T-cell (primary cell): ENCODE results near the gene TNFSF9. TPM values are rescaled to one million over a fixed set of nuclear protein-coding genes. Genes with fewer than 3 reads are reported as not detected.

Experiments
- ATAC-seq, 4 experiments: fragments of 200-7000 bp in 3 of 4; fragments of 150-1000 bp in 1 of 4; cut with Tn5 transposase; replicated peaks in 1 of 4; 1 replicate in 3 of 4; 2 replicates in 1 of 4; pipeline ENCODE4 v1.10.0; 2021; ENCODE audit warnings: moderate library complexity in 3 of 4, mild to moderate bottlenecking in 2 of 4, moderate number of reproducible peaks in 1 of 4
- CTCF ChIA-PET, 2 donors: fragments of 300-600 bp; sonication (Branson Sonifier 250); formaldehyde crosslinking; loops; one replicate each; lab custom pipeline; 2022; ENCODE audit warnings: antibody characterized with exemption in 2 of 2; lab: Charles Lee
- POLR2A ChIA-PET, 2 donors: fragments of 300-600 bp; sonication (Branson Sonifier 250); formaldehyde crosslinking; loops; one replicate each; lab custom pipeline; 2022; ENCODE audit warnings: antibody characterized with exemption in 2 of 2; lab: Charles Lee
- DNase-seq, 35 experiments: peaks; one replicate each; pipeline versions ENCODE4 v3.0.0 to v3.0.0-alpha.2; 2013 to 2023
- H3K27ac ChIP-seq: one replicate; pipeline ENCODE4 v1.5.1; 2013; ENCODE audit warnings: low read length
- H3K27me3 ChIP-seq, 2 experiments: replicated peaks in 1 of 2; 1 replicate in 1 of 2; 2 replicates in 1 of 2; pipeline versions ENCODE4 v1.6.1 to v1.7.0; 2013; ENCODE audit warnings: low read length in 1 of 2, mixed read lengths in 1 of 2; ENCODE audit not compliant: control insufficient read depth in 2 of 2, insufficient read depth in 2 of 2; ENCODE audit errors: extremely low read depth in 1 of 2
- H3K36me3 ChIP-seq, 2 donors: 1 replicate in 1 of 2; 2 replicates in 1 of 2; pipeline versions ENCODE4 v1.6.1 to v1.7.0; 2013; ENCODE audit warnings: low read length in 1 of 2; ENCODE audit not compliant: control insufficient read depth in 2 of 2, insufficient read depth in 1 of 2; ENCODE audit errors: extremely low read depth in 1 of 2
- H3K4me1 ChIP-seq, 2 experiments: 1 replicate in 1 of 2; 2 replicates in 1 of 2; pipeline versions ENCODE4 v1.6.1 to v1.7.0; 2013; ENCODE audit warnings: low read length in 2 of 2, mixed read lengths in 1 of 2; ENCODE audit not compliant: insufficient read depth in 2 of 2, control insufficient read depth in 1 of 2; ENCODE audit errors: extremely low read depth in 1 of 2
- H3K4me3 ChIP-seq, 2 donors: 1 replicate in 1 of 2; 2 replicates in 1 of 2; pipeline versions ENCODE4 v1.5.1 to v1.7.0; 2013; ENCODE audit warnings: mild to moderate bottlenecking in 2 of 2, low read length in 1 of 2, moderate library complexity in 1 of 2; ENCODE audit not compliant: control insufficient read depth in 1 of 2; ENCODE audit errors: extremely low read depth in 1 of 2
- H3K9me3 ChIP-seq: 2 replicates; pipeline ENCODE4 v1.7.0; 2013
- H3K27ac Mint-ChIP-seq, 2 donors: one replicate each; pipeline ENCODE4 v1.8.0; 2020 to 2021; ENCODE audit warnings: mild to moderate bottlenecking in 2 of 2, mixed read lengths in 2 of 2
- H3K27me3 Mint-ChIP-seq, 2 donors: one replicate each; pipeline ENCODE4 v1.8.0; 2021 to 2022; ENCODE audit warnings: mixed read lengths in 2 of 2
- H3K36me3 Mint-ChIP-seq: one replicate; pipeline ENCODE4 v1.8.0; 2021; ENCODE audit warnings: mixed read lengths
- H3K4me1 Mint-ChIP-seq, 3 donors: one replicate each; pipeline ENCODE4 v1.8.0; 2020 to 2022; ENCODE audit warnings: mixed read lengths in 3 of 3, mild to moderate bottlenecking in 1 of 3
- H3K4me3 Mint-ChIP-seq, 3 donors: one replicate each; pipeline ENCODE4 v1.8.0; 2020 to 2022; ENCODE audit warnings: mild to moderate bottlenecking in 3 of 3, mixed read lengths in 3 of 3, moderate library complexity in 3 of 3
- H3K9me3 Mint-ChIP-seq, 3 donors: one replicate each; pipeline ENCODE4 v1.8.0; 2020 to 2022; ENCODE audit warnings: mixed read lengths in 3 of 3
- WGBS: methylation state at CpG from one replicate; pipeline ENCODE4 v1.1.5; 2013; ENCODE audit warnings: missing lambda C conversion rate; ENCODE audit not compliant: insufficient coverage; 5-methylcytosine and 5-hydroxymethylcytosine counted together
- total RNA-seq, 35 experiments: library from RNA in 6 of 35; stranded (reverse) in 6 of 35; fragments of 120-200 nt in 1 of 35; gene quantifications; one replicate each; pipeline versions ENCODE4 v1.2.1 to v1.2.4 and lab custom pipeline; 2013 to 2026

Gene TNFSF9
- total RNA-seq, 5 donors from 2014 or later (not counting 1 experiment from before 2014, with no cell fraction given): 1.3 to 6.0 (median 1.6) TPM

GRCh38 chr19:6484831-6485230 lies 46.0 kb upstream of the TNFSF9 start:
- Mint-ChIP-seq H3K9me3 (no peaks in the 10 kb centered on the region), H3K4me1 (peaks cover 43 to 44% (median 43%) of the 10 kb centered on the region in 3 donors), H3K27ac (no peak overlapping the region), H3K36me3 (no peaks in the 10 kb centered on the region), H3K4me3 (no peak overlapping the region), H3K27me3 (no peaks in the 10 kb centered on the region)
- POLR2A ChIA-PET: no interaction called here
- H3K9me3 ChIP-seq: no peaks in the 10 kb centered on the region
- no peak overlapping the region for H3K27ac ChIP-seq
- 100% methylated on average over 3 of the region's 7 CpGs for WGBS
- peaks cover 13 to 32% of the 10 kb centered on the region in 2 experiments for H3K4me1 ChIP-seq
- CTCF ChIA-PET: no interaction called here
- H3K4me3 ChIP-seq: no peak overlapping the region
- no peaks in the 10 kb centered on the region for H3K36me3 ChIP-seq
- H3K27me3 ChIP-seq: no peaks in the 10 kb centered on the region
- ATAC-seq (no peak), DNase-seq (no peak)

- WGBS: 30% methylated on average over 2 of the region's 15 CpGs
- ATAC-seq (peak; percentile 31 to 70 (median 62)), DNase-seq (peak in 1 of 35 experiments; percentile 38)
- Mint-ChIP-seq H3K36me3 (no peaks in the 10 kb centered on the region), H3K9me3 (peaks cover 0 to 9% (median 5%) of the 10 kb centered on the region in 3 donors), H3K4me3 (peak overlapping the region; percentile 55 to 74 (median 70)), H3K4me1 (peaks cover 8 to 13% (median 11%) of the 10 kb centered on the region in 3 donors), H3K27ac (peak overlapping the region; percentile 60 to 71), H3K27me3 (no peaks in the 10 kb centered on the region)
- ChIA-PET POLR2A (interaction anchor here in 1 of 2 donors (0.6 kb wide), 1 partner anchor 326 kb away, joined by 5 read pairs; no protein-coding TSS in a partner anchor), CTCF (no interaction called here)
- Histone ChIP-seq H3K27me3 (no peaks in the 10 kb centered on the region), H3K4me3 (peak overlapping the region in 1 of 2 donors; percentile 35), H3K9me3 (no peaks in the 10 kb centered on the region), H3K4me1 (peaks cover 0 to 14% of the 10 kb centered on the region in 2 experiments), H3K36me3 (no peaks in the 10 kb centered on the region), H3K27ac (peak overlapping the region; percentile 46)
Observed at GRCh38 chr19:6489278-6490061, 41.4 kb upstream of the TNFSF9 start.

GRCh38 chr19:6490134-6490533 lies 40.7 kb upstream of the TNFSF9 start:
- POLR2A ChIA-PET: interaction anchor here in 1 of 2 donors (0.6 kb wide), 1 partner anchor 325 kb away, joined by 5 read pairs; no protein-coding TSS in a partner anchor

GRCh38 chr19:6491802-6492592 lies 38.8 kb upstream of the TNFSF9 start:
- Mint-ChIP-seq H3K4me1 (peaks cover 8 to 13% (median 11%) of the 10 kb centered on the region in 3 donors), H3K4me3 (no peak overlapping the region), H3K9me3 (peaks cover 0 to 9% (median 5%) of the 10 kb centered on the region in 3 donors), H3K27ac (no peak overlapping the region), H3K27me3 (no peaks in the 10 kb centered on the region), H3K36me3 (no peaks in the 10 kb centered on the region)
- 86% methylated on average over 2 of the region's 4 CpGs for WGBS
- ChIA-PET CTCF (interaction anchor here in 1 of 2 donors (0.8 kb wide), 1 partner anchor 66 kb away, joined by 4 read pairs; no protein-coding TSS in a partner anchor), POLR2A (interaction anchor here in 1 of 2 donors (0.7 to 1.5 kb wide), 2 partner anchors 8 to 11 kb away, joined by 3 read pairs; partner anchors contain the start of gene DENND1C)
- H3K4me3 ChIP-seq: no peak overlapping the region
- no peaks in the 10 kb centered on the region for H3K36me3 ChIP-seq
- ATAC-seq (no peak), DNase-seq (no peak)
- peaks cover 0 to 14% of the 10 kb centered on the region in 2 experiments for H3K4me1 ChIP-seq
- no peaks in the 10 kb centered on the region for H3K27me3 ChIP-seq
- H3K27ac ChIP-seq: no peak overlapping the region
- H3K9me3 ChIP-seq: no peaks in the 10 kb centered on the region

More at GRCh38 chr19:6490134-6490533, 40.7 kb upstream of the TNFSF9 start:
- Histone ChIP-seq H3K27ac (peak overlapping the region; percentile 46), H3K9me3 (no peaks in the 10 kb centered on the region), H3K27me3 (no peaks in the 10 kb centered on the region), H3K36me3 (no peaks in the 10 kb centered on the region), H3K4me3 (peak overlapping the region in 1 of 2 donors; percentile 35), H3K4me1 (peaks cover 0 to 14% of the 10 kb centered on the region in 2 experiments)
- peaks cover 0 to 9% (median 5%) of the 10 kb centered on the region in 3 donors for H3K9me3 Mint-ChIP-seq
- no peaks in the 10 kb centered on the region for H3K36me3 Mint-ChIP-seq
- ATAC-seq (no peak), DNase-seq (no peak)
- H3K4me1 Mint-ChIP-seq: peaks cover 8 to 13% (median 11%) of the 10 kb centered on the region in 3 donors
- H3K27me3 Mint-ChIP-seq: no peaks in the 10 kb centered on the region
- WGBS: no CpG with 5 or more reads among the region's 2 CpGs
- peak overlapping the region; percentile 60 to 71 for H3K27ac Mint-ChIP-seq
- peak overlapping the region; percentile 55 to 74 (median 70) for H3K4me3 Mint-ChIP-seq
- CTCF ChIA-PET: no interaction called here

GRCh38 chr19:6494438-6495036 lies 36.3 kb upstream of the TNFSF9 start:
- Mint-ChIP-seq H3K4me3 (no peak overlapping the region), H3K27ac (no peak overlapping the region), H3K36me3 (no peaks in the 10 kb centered on the region), H3K4me1 (peaks cover 6 to 13% (median 8%) of the 10 kb centered on the region in 3 donors), H3K27me3 (peaks cover 0 to 1% of the 10 kb centered on the region in 2 donors), H3K9me3 (peaks cover 0 to 9% (median 5%) of the 10 kb centered on the region in 3 donors)
- H3K27me3 ChIP-seq: no peaks in the 10 kb centered on the region
- H3K36me3 ChIP-seq: no peaks in the 10 kb centered on the region
- ATAC-seq (no peak), DNase-seq (no peak)
- H3K27ac ChIP-seq: no peak overlapping the region
- POLR2A ChIA-PET: no interaction called here
- no peak overlapping the region for H3K4me3 ChIP-seq
- H3K9me3 ChIP-seq: no peaks in the 10 kb centered on the region
- peaks cover 0 to 8% of the 10 kb centered on the region in 2 experiments for H3K4me1 ChIP-seq
- CTCF ChIA-PET: interaction anchor here in 1 of 2 donors (0.7 kb wide), 1 partner anchor 160 kb away, joined by 3 read pairs; no protein-coding TSS in a partner anchor
- 90% methylated on average over 6 of the region's 8 CpGs for whole genome bisulfite sequencing
